Medulla oblongata (tissue), 1 donor: ENCODE measurements around the gene GLIPR1.
"Not testable (repeated sequence)": the region's sequence is repeated elsewhere in the genome, so short reads cannot be mapped to it uniquely, and the experiment has no call there.

Experiments used
- DNase-seq: peaks from one replicate; pipeline ENCODE4 v3.0.0-alpha.2; 2015; ENCODE audit errors: extremely low spot score

Gene GLIPR1

DNA sequence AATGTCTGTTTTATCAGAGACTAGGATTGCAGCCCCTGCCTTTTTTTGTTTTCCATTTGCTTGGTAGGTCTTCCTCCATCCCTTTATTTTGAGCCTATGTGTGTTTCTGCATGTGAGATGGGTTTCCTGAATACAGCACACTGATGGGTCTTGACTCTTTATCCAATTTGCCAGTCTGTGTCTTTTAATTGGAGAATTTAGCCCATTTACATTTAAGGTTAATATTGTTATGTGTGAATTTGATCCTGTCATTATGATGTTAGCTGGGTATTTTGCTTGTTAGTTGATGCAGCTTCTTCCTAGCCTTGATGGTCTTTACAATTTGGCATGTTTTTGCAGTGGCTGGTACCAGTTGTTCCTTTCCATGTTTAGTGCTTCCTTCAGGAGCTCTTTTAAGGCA, 40.7 kb downstream of the GLIPR1 start:
- DNase-seq = not testable (repeated sequence)

DNA sequence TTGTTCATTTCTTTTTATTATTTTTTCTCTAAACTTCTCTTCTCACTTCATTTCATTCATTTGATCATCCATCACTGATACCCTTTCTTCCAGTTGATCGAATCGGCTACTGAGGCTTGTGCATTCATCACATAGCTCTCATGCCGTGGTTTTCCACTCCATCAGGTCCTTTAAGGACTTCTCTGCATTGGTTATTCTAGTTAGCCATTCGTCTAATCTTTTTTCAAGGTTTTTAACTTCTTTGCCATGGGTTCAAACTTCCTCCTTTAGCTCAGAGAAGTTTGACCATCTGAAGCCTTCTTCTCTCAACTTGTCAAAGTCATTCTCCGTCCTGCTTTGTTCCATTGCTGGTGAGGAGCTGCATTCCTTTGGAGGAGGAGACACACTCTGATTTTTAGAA, 41.6 kb downstream of the GLIPR1 start:
- DNase-seq = not testable (repeated sequence)

DNA sequence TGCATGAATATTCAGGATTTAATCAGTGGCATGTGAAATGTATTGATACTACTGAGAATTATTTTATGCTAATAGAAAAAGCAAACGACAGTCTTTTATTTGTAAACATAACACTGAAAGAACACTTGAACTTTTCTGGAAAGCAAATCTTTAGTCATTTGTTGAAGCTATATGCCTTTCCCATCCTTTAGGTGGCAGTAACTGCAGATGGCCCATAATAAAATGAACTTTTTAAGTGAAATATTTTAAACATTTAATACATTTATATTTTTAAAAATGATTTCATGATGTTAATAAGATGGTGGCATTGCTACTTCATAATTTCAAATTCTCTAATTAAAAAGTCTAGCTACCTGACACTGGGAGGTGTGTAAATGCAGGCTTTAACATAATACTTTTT, 44.7 kb downstream of the GLIPR1 start:
- no peak for DNase-seq

DNA sequence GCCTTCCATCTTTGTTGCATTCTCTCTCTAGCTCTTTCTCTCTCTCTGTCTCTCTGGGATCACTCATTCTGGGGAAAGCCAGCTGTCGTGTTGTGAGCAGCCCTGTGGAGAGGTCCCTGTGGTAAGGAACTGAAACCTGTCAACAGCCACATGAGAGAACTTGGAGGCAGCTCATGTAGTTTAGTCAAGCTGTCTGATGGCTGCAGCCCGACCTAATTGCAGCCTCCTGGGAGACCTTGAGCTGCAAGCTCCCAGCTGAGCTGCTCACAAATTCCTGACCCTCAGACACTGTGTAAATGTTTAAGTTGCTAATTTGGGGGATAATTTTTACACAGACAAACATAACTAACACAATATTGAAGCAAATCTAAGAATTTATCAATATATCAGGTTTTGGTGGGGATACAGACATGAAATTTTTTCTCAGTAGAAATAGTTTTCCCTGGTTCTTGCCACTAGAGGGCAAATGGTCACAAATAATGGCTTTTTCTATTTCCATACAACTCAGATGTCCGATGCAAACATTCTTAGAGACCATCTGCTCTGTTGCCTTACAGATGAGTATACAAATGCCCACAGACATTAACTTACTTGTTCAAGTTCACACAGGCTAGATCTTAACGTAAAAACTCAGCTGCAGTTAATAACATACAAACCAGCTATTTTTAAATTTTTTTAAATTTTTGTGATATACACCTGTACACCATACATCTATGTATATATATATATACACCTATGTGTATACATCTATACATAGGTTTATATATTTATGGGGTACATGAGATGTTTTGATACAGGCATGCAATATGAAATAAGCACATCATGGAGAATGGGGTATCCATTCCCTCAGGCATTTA, 46.3 kb downstream of the GLIPR1 start:
- peak; percentile 73 for DNase-seq

DNA sequence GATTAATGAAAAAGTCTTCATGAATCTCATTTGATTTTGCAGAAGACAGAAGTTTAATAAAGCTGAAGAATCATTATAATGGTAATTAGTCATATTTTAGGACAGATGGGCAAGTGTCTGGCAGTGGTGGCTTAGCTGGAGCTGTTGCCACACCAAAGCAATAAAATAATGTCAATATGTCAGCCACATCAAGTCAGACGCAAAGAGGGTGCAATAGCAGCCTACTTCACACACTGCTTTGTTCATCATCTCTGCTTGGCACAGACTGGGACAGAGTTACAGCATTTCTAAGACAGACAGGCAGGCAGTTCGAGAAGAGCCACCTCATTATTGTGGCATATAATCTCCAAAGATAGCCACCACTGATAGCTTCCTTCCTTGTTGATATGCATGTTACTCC, 47.7 kb downstream of the GLIPR1 start:
- no peak for DNase-seq

DNA sequence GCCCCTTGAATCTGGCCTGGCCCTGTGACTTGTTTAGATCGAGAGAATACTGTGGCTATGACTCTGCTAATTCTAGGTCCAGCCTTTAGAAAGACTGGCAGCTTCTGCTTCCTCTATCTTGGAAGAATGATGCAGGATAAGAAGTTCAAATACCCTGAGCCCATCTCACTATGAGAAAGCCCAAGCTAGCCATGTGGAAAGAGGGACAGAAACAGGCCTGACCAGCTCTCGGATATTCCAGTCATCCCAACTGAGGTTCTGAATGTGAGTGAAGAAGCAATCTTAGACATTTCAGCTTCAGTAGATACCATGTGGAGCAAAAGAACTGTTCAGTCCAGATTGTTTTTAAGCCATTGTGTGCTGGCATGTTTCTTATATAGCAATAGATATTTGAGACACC, 48.1 kb downstream of the GLIPR1 start:
- DNase-seq = no peak

DNA sequence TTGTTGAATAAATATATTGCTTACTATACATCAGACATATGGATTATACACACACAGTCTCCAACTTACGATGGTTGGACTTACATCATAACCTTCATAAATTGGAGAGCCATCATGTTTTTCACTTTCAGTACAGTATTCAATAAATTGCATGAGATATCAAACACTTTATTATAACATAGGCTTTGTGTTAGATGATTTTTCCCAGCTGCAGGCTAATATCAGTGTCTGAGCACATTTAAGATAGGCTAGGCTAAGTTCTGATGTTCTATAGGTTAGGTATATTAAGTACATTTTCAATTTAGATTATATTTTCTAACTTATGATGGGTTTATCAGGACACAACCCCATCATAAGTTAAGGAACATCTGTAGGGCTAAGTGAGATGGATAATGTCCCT, 48.8 kb downstream of the GLIPR1 start:
- no peak for DNase-seq

DNA sequence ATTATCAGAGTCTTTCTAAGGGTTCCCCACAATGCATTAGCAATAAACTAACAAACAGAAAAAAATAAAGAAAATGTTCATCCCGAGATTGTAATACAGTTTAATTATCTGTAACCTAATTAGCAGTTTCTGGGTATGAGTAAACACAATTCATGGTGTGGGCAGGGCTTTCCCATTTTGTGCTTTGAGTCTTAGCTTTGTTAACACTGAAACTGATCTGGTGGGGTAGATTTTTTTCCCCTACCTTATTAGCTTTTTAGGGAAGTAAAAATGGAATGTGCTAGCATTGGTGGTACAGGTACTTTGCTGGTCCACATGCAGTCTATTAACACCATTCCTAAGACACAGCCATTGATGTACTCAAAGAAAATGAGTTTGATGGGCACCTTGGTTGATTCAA, 49.3 kb downstream of the GLIPR1 start:
- no peak for DNase-seq

DNA sequence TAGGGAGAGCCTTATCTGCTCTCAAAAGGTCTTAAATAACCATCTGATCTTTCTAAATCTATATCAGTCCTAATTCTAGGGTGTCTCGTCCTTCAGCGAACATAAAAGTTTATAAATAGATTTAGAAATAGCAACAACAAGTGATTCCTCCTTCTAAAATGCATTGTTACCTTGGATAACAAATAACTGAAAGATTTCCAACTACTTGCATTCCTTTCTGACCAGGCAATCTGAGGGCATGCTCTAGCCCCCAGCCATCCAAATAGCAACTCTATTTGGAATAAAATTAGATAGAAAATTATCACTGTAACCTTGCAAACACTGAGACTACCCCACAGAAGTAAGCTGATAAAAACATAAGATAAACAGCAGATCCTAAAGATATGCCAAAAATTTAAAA, 52.7 kb downstream of the GLIPR1 start:
- no peak for DNase-seq

DNA sequence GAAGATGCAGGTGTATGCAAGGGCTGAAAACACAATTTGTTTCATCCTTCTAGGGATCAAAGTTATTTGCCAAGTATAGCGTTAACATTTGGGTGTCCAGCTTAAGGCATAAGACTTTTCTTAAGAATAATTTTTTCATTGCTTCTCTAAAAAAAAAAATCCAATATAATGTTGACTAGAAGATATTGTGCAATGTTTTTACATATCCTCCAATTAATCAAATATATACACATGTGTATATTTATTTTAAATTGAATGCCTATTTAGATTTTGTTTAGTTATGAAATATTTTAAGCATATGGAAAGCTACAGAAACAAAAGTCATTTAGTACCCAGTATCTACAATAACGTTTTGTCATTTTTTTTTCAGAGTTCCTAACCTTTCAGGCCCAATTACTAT, 59.3 kb downstream of the GLIPR1 start:
- no peak for DNase-seq

DNA sequence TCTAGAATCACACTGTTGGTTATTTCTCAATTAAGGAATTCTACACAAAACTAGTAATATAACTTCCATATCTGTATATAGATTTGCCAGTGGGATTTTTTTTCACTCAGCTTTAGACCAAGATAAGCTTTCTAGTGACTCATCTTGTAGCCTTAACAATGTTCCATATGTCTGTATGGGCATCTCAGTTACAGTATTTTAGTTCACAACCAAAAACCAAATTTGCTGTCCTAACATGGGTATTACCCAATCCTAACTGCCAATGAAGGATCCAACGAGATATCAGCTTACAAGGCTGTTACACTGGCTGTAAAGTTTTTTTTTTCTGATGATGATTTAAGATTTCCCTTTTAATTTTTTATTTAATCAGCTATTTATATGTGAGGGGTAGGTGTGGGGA, 62.4 kb downstream of the GLIPR1 start:
- no peak for DNase-seq

DNA sequence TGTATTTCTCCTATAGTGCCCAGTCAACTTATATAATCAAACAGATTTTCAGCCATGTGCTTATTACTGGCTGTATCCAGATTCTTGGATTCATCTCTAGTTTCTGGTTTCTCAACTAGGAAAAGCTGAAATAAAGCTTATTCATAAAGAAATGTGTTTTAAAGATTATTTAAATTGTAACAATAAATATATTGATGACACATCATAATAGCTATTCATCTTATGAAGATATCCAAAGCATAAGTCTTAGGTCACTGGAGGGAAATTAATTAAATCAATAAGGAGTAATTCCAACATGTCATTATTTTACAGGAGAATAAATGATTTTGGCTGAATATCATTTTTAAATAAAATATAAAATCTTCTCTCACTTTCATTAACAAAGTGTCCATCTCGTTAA, 63.0 kb downstream of the GLIPR1 start:
- DNase-seq = no peak

DNA sequence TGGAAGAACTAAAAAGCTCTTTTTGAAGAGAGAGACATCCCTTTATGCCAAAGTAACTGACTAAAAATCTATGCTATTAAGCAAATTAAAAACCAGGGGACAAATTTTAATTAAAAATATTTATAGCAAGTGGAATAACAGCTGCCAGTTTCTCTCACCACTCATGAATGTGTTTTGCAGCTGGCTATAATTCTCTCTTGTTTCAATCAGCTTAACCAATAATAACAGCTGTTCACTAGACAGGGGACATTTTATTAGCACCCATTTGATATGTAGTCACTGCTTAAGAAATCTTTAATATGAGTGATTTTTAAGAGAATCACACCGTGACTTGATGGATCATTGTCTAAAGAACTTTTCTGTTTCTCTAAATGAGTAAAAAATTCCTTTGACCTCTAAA, 65.1 kb downstream of the GLIPR1 start:
- DNase-seq = no peak

DNA sequence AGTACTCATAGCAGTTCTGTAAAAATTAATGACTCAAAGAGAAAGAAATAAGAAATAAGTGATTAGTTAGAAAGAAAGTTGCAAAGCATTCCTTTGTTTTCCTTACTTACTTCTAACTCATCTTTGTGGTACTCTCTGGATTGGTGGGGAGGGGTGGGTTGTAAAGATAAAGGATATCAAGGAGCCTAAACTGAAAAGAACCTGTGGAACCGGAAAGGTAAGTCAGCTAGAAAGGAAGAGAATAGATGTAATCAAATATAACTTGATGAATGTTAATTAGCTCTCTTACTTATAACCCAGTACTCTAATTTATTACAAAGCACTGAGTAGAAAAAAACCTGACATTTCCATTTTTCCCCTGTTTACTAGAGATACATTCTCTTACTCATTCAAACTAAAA, 68.3 kb downstream of the GLIPR1 start:
- no peak for DNase-seq

DNA sequence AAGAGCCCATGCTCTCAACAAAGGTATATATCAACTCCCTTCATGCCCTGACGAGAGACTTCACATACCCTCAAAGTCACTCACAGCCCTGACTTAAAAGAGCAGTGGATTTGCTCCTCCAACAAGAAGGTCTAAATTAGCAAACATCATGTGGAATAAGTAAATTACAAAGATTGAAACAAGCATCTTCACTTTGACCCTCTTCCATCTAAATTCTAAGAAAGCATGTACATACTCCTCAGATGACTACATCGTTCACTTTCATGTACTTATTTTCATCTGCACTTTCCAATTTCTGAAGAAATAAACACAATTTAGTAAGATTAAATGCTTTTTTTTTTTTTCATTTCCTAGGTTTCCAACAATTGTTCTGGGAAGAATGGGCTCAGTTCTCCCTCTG, 69.4 kb downstream of the GLIPR1 start:
- DNase-seq = no peak

DNA sequence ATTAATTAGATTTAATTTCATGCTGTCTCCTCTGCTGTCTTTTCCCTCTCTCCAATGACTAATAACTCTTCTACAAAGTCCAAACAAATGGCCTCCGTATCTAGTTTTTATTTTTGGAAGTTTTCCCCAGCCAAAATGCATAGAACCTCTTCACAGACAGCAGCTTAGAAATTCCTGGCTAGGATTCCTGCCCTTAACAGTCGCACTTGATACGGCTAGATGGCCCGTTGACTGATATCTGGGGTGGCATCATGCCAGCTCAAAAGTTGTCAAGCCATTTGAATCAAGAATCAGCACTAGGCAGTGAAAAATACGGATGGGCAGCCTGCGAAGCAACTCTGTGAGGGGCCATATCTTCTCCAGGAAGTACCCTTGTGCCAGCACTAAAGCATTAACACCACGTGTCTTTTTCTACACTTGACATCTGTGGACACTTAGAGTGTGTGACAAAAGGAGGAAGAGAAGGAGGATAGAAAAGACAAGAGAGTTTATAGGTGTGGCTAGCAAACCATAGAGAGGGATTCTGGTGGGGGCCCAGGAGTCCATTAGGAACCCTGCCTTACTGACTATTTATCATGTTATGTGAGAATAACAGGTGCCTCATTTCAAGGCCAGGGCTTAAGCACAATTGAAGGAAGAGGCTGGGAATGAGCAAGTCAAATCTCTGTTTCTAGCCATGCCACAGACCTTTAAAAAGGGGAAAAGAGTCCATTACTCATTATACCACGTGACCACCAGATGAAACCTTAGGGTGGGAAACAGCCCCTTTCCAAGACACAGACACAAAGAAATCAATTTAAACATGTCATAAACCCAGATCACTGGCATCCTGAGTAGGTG, 70.1 kb downstream of the GLIPR1 start:
- no peak for DNase-seq

DNA sequence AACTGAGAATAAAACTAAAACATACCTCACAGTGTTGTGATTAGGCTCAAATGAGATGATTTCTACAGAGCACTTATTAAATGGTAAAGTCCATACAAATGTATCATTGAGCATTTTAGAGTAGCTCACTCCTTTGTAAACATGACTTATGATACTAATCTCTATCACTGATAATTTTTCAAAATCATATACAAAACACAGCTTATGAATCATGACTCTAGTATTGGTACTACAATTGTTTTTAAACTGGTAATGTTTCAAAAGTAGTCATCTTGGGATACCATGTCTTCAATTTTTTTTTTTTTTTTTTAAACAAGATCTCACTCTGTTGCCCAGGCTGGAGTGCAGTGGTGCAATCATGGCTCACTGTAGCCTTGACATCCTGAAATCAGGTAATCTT, 70.9 kb downstream of the GLIPR1 start:
- no peak for DNase-seq

DNA sequence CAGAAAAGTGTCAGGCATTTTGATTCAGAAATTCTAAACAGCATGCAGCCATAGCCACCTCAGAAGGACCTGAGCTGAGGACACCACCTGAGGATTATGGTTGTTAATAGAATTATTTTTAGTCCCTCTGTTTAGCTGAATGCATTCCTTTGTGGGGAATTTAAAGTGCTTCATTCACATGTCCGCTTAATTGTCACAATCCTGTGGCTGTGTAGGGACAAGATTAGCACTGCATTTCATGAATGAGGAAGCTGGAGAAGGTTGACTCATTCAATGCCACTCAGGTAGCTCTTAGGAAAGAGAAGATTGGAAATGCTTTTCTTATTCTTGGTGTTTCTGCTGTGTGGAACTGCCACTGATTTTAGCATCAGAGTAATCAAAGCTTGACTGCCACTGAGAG, 72.8 kb downstream of the GLIPR1 start:
- no peak for DNase-seq
